CD1c-positive myeloid dendritic cell (primary cell): ENCODE results near the gene LEMD2.
"Not testable (repeated sequence)": the region's sequence is repeated elsewhere in the genome, so short reads cannot be mapped to it uniquely, and the experiment has no call there.

Source experiments
- DNase-seq: peaks from one replicate; pipeline ENCODE4 v3.0.0-alpha.2; 2016; ENCODE audit errors: extremely low spot score

Gene LEMD2

DNA sequence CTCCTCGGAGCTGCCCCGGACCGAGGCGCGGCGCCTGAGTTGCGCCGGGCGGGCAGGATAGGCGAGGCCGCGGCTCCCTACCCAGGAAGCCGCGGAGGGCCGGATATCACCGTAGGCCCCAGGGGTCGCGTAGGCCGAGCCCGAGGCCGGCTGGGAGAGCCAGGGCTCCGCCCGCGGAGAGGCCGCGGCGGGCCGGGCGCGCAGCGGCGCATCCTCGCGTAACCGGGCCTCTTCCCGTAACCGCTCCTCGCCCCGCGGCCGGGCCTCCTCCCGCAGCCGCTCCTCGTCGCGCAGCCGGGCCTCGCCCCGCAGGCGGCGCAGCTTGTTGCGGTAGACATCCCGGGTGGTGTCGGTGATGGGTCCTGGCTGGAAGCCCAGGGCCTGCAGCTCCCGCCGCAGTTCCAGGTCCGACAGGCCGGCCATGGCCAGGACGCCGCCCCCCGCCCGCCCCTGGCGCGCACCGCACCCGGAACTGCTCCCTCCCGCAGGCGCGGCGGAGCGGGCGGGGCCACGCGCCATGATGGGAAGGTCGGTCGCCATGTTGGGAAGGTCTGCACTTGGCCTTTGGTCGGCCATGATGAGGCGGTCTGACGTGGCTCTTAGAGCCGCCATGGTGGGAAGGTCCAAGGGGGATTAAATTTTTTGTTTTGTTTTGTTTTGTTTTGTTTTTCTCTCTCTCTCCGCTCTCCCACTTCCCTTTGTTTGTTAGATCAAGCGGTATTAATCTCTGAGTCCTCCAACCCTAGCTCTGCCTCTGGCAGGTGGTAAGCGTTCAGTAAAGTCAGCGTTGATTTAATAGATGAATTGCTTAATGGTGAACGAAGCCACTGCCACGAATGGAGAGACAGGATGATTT lies at the start of gene LEMD2:
TSS of gene LEMD2 (minus strand) at position 437 of the 856 bp plus-strand sequence. CDS start at position 423, 14 bp downstream.
- DNase-seq: peak; percentile 95

DNA sequence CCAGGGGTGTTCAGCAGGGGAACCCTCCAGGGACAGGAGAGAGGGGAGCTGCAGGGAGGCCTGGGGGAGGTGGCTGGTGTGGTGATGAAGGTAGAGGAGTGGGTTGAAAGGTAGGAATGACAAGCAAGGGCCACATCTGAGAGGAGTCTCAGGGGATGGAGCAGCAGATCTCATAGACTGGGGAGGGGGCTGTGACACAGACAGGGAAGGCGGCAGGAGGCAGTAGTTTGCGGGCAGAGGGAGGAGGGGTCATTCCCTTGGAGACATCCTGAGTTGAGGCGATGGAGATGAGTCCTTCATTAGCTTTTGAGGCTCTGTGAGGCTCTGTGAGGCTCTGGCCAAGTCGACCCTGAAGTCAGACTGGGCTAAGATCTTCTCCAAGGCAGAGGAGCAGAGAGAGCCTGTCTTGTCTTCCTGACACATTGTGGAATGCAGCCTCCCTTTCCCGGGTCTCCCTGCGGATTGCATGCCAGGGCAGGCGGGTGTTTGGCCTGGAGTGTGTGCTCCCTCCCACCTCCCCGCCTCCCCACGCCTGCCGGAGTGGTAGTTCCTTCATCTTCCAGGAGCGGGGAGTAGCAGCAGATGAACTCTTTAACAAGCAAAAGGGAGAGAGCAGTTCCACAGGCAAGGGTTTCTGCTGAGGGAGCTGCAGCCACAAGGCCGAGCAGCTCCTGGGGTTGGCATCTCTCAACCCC lies 49.2 kb upstream of the LEMD2 start:
- no peak for DNase-seq

DNA sequence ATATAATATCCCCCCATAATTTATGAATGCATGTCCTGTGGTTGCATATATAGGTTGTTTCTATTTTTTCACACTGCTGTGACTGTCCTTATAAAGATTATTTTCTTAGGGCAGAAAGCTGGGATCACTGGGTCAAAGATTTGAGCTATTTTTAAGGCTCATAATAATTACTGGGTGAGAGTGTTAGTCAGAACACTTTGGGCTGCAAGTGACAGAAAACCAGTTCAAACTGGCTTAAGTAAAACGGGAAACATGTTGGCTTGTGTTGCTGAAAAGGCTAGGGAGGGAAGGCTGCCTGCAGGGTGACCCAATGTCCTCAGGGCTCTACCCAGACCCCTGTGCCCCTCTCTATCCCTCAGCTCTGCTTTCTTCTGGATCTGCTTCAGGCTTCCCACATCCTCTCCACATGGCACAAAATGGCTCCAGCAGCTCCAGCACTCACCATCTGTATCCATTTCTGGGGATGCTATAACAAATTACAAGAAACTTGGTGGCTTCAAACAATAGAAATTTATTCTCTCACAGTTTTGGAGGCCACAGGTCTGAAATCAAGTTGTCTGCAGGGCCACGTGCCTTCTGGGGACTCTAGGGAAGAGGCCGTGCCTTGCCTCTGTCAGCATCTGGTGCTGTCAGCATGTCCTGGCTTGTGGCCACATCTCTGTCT lies 48.0 kb upstream of the LEMD2 start:
- DNase-seq: no peak

DNA sequence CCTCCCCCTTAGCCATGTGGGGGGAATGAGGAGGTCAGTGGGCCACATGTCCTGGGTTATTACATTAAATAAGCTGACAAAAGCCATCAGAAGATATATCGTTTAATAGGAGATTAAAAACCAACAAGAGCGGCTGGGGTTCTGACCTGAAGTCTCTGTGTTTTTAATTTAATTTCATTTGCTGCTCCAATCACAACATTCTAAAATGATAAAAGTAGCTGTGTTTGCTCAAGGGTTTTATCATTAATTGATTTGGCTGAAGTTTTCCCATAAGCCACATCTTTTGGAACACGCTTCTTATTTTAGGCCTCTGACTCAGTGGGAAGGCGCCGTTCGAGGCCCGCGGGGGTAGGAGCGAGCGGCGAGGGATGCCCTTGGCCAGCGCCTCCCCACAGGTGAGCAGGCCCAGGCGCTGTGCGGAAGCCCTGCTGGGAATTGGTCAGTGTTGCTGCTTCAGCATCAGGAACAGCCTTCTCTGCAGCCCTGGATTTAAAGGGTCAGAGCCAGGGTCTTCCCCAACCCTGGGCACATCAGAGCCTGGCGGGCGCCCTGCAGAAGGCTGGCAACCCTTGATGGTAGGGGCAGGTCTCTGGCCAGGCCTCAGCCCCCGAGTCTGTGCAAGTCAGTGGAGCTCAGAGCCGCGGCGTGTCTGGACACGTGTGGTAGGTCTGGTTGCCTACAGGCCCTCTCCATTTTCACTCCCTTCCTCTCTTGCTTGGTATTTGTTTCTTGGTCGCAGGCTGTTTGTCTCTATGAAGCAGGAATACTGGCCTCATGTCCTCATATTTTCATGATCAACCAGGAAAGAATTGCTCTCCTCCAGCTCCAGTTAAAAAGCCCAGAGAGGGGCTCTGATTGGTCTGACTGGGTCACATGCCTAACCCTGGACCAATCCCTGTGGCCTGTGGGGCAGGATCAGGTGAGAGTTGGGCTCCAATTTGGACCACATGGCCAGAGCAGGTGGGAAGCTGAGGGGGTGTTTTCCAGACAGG lies 45.8 kb upstream of the LEMD2 start:
- no peak for DNase-seq

DNA sequence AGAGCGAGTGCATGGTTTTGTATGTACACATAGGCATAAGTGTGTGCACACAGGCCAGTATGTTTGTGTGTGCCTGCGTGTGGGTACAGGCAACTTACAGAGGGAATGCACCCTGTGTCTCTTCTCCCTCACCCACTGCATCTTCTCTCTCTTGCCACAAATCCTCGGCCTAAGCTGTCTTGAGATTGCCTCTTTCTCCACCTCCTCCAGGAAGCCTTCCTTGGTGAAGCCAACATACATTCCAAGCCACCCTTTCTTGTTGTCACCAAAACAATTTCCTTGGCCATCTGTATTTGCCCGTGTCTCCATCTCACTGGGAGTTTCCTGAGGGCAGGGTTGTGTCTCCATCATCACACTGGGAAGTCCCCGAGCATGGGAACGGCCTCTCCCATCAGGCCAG lies 44.7 kb upstream of the LEMD2 start:
- no peak for DNase-seq

DNA sequence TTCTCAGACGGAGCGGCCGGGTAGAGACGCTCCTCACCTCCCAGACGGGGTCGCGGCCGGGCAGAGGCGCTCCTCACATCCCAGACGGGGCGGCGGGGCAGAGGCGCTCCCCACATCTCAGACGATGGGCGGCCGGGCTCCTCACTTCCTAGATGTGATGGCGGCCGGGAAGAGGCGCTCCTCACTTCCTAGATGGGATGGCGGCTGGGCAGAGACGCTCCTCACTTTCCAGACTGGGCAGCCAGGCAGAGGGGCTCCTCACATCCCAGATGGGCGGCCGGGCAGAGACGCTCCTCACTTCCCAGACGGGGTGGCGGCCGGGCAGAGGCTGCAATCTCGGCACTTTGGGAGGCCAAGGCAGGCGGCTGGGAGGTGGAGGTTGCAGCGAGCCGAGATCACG lies 43.9 kb upstream of the LEMD2 start:
- not testable (repeated sequence) for DNase-seq

DNA sequence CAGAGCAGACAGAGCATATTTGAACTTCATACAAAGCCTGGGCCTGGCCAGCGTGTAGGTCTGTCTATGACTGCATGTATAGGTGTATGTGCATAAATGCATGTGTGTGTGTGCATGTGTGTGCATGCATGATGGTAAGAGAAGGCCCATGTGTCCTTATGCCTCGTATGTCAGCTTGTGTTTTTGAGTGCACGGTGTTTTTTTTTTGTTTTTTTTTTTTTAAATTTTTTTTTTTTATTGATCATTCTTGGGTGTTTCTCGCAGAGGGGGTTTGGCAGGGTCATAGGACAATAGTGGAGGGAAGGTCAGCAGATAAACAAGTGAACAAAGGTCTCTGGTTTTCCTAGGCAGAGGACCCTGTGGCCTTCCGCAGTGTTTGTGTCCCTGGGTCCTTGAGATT lies 42.8 kb upstream of the LEMD2 start:
- not testable (repeated sequence) for DNase-seq

DNA sequence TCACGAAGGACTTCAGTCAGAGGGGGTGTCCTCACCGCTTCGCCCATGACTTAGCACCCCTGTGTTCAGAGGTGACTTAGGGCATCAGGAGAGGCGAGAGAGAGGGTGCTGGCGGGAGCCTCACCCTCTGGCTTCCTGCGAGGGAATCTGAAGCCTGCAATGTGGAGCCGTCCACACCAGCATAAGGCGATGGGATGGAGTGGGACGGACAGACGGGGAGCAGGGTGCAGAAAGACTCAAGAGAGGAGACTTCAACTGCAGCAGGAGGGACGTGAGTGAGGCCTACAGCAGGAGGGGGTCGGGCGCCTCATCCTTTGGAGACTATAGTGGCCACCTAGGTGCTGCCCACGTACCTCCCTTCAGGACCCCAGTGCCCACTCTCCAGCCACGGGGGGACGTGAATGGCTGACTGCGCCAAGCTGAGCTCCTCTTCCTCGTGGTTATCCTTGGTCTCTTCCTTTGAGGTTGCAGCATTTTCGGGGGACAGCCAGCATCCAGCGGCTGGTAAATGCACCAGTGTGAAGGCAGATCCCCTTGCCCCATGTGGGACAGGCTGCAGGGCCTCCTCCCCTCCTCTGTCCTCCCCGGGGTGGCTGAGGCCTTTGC lies 41.8 kb upstream of the LEMD2 start:
- DNase-seq: no peak

DNA sequence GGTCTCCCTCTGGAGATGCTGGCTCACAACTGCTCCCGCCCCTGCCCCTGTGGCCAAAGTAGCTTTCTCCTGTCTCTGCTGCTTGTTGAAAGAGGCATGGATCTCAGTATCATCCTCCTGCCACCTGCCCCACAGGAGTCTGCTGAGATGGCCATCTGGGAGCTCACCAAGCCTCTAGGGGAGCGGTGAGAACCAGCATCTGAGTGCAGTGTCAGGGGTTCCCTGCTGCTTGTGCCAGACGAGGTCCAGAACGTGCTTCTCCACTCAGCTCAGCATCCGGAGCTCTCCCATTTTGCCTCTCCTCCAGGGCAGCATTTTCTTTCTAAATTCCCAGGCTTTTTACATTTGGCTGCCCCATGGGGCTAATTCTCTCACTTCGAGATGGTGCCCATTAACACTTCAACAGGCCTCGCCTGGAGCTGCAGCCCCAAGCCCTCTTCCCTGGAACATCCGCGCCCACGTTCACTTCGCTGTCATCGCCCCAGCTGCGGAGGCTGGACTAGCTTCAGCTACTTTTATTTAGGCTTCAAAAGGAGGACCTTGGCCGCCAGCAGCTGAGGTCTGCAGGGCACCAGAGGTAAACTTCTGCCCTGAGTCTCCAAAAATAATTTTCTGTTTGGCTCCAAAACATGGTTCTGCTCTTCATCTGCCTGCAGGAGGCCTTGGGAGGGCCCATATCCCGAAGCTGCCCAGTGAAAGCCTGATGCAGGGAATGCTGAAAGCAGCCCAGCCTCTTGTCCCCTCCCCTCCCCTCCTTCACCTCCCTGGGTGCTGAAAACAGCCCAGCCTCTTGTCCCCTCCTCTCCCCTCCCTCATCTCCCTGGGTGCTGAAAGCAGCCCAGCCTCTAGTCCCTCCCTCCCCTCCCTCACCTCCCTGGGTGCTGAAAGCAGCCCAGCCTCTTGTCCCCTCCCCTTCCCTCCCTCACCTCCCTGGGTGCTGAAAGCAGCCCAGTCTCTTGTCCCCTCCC lies 40.1 kb upstream of the LEMD2 start:
- DNase-seq: no peak

DNA sequence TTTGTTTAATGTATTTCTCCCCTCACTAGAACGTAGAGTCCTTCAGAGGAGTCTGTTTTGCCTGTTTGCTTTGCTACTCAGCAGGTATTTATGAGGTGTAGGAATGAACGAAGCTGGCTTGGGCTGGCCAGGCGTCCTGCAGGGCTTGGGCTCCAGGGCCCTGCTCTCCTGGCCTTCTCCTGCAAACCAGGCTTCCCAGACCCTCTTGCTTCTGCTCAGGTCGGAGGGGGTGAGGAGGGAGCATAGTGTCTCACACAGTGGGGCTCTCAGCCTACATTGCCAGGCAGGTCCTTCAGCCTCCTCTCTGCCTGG lies 39.5 kb upstream of the LEMD2 start:
- no peak for DNase-seq

DNA sequence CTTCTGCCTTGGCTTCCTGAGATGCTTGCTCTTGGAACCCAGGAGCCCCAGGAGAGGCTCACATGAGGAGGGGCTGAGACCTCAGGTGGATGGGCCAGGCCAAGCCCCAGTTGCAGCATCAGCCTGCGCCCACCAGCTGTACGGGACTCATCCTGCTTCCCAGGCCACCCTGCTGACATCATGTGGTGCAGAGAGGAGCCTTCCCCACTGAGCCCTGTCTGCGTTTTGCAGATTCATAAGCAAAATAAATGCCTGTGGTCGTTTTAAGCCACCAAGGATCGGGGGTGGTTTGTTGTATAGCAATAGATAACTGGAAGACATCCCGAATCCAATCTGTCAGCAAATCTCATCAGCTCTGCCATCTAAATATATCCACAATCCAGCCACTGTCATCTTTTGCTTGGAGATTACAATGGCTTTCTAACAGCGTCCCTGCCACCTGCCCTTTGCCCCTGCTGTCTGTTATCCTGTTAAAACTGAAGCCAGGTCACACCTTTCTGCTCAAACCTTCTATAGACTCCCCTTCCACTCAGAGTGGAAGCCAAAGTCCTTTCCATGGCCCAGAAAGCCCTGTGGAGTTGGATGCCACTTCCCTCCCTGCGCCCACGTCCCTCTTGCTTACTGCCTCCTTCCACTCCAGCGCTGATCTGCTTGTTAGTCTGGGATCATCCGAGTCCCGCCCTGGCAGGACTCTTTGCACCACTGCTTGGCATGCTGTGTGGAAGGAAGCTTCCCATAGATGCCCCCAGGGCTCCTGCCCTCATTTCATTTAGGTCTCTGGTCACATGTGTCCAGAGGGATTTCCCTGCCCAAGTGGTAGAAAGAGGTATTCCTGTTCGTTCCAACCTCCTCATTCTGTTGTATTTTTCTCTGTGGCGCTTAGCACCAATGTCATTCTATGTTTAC lies 38.9 kb upstream of the LEMD2 start:
- no peak for DNase-seq

DNA sequence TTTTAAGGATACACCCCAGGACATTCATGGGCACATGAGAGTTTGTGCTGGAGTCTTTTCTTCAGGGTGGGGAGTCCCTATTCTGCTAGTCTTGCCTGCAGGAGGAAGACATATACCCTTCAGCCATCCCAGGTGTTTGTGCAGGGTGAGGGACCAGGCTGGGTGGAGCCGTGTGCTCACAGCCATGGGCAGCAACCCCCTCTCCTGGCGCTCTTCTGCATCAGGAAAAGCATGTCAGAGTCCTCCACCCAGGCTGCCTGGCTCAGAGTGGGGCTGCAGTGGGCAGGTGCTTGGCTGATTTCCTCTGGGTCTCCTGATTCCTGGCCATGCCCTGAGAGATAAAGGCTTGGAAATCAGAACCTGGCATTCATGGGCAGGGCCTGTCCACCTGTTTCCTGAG lies 37.6 kb upstream of the LEMD2 start:
- no peak for DNase-seq

DNA sequence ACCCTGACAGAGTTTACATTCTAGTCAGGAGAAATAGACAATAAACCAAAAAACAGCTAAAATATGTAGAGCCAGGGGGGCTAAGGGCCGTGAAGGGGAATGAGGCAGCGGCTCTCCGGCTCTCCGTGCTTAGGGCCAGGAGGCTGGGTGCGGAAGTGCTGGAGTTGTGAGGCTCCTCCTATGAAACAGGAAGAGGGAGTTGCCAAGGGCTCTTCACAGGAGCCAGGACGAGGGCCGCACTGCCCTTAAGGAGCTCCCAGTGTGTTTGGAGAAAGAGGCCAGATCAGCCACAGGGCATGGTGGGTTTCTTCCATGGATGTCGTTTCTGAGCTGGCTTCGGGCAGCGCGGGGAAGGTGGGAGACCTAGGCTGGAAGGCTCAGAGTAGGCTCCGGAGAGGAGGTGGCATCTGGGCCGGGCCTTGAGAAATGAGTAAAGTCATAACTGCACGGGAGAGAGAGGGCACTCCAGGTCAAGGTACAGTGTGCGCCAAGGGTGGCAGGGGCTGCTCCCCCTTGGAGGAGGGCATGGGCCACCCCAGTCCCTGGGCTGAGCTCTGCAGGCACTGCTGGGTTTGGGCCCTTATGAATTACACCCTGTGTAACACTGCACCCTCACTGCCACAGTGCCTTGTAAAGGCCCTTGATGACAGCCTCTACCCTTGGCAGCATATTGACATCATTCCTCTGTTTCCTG lies 35.7 kb upstream of the LEMD2 start:
- DNase-seq: no peak

DNA sequence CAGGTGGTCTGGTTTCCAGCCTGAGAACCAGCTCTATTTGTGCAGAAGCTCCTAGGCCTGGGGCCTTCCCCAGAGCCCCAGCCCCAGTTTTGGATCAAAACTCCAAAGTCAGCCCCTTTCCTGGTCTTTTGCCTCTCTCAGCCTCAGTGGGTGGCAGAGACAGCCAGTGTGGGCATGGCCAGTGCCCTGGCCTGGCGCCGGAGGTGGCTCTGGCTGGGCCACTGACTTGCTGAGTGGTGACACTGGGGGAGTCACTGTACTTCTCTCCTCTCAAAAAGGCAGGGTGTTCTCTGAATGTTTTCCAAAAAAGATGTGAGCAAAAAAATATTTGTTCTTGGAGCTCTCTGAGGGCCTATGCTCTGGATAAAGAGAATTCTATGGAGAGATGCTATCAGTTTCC lies 34.9 kb upstream of the LEMD2 start:
- DNase-seq: no peak

DNA sequence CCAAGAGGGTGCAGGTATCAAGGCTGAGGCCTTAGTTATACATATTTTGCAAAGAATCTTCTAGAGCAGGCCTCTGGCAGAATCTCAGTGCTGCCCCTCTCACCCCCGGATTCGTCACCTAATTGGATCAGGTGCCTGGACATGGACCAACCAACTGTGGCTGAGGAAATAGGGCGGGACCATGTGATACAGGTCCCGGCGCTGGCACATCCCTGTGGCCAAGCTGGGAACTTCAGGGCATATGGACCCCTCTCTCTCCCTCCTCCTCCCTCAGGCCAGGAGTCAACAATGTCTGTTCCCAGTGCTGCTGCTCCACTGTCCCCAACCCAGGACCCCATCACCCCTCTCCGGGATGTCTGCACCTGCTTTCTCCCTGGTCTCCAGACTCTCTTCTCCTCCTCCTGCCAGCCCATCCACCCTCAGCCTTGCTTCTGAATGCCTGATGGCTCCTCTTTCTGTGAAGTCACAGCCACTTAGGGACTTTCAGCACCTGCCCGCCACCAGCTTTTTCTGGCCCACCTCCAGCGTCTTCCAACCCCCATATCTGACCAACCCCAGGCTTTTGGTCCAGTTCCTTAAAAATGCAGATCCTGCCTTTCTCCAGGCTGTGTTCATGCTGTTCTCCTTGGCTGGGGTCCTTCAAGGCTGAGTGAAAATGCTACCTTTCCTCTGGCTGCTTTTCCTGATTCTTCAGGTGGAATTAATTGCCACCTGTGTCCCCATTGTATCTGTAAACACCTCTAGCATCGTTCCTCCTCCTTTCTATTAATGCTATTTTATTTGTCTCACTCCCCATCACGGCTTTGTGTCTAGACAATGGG lies 33.9 kb upstream of the LEMD2 start:
- DNase-seq: no peak

DNA sequence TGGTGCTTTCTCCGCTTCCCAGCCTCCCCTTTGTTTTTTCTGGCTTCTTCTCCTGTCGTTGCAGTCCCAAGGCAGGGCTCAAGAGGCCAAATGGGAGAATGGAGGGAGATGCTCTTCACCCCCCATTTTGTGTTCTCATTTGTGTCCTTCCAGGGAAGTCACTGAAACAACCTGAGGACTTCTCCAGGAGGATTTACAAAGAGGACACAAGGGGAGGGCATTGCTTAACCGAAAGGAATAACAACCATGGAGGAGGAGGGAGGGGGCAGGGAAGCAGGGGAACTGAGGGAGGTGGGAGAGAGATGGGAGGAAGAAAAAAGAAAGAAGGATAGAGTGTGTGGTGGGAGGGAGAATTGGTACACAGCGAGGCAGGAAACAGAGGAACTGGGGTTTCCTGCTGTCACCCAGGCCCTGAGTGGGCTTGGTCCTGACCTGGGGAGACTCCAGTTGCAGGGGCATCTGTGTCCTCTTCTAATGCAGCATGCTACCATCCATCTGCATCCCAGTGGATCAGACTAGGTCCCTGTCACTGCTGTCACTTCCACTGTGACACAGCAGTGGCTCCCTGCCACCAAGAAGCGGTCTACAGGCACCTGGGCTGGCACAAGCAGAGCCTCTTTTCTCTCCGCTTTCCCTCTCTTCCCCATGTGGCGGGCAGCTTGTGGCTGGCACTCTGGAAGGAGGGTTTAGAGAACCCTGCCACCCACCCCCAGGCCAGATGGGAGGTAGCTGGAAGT lies 32.0 kb upstream of the LEMD2 start:
- DNase-seq: no peak

DNA sequence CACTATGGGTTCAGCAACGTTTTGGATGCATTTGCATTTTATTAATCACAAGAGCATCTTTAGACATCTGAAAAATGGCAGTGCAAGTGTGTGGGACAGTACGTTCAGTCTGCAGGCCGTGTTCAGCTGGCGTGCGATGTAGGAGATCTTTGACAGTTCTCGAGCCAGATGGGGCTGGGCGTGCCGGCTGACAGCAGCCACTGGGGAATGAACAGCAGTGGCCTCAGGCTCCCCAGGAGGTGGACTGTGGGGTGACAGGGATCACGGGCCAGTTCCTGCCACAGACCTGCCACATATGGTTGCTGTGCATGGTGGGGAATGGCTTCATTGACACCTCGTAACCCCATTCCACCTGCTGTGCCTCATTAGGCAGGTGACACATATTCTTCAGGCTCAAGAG lies 31.3 kb upstream of the LEMD2 start:
- DNase-seq: no peak
